ENCODE measurements around the gene AAK1. TPM values are rescaled to one million over a fixed set of nuclear protein-coding genes. Genes with fewer than 3 reads are reported as not detected.

Gene AAK1
- polyA plus RNA-seq, 1 experiment: 31.1 TPM

- Histone ChIP-seq H3K4me3 (ENCODE audit: low read depth, low read length) (peak overlapping the region; percentile 93), H3K27me3 (ENCODE audit: control insufficient read depth, insufficient read depth, low read length) (no peaks in the 10 kb centered on the region), H3K27ac (ENCODE audit: low read depth, low read length) (peak overlapping the region; percentile 92), H3K9me3 (ENCODE audit: control insufficient read depth, insufficient read depth, low read length) (no peaks in the 10 kb centered on the region; the same call in 1 of the 2 replicates)
- DNase-seq (ENCODE audit: low read depth, low spot score): peak; percentile 54
- CTCF ChIA-PET: no interaction called here
- POLR2A ChIA-PET: interaction anchor here (0.6 to 1.8 kb wide), 2 partner anchors 10 to 15 kb away, joined by 3 to 10 read pairs; no protein-coding TSS in a partner anchor
- 0 out of 2 replicates have a peak, but pooled peaks have one; percentile 7 for TF ChIP-seq CTCF (IDR thresholded peaks at IDR 0.05; ENCODE audit: low read depth, low read length)
Observed at GRCh38 chr2:69642709-69643601, 584 bp downstream of the AAK1 start.

GRCh38 chr2:69641887-69642708, 1.4 kb downstream of the AAK1 start:
- TF ChIP-seq CTCF (IDR thresholded peaks at IDR 0.05; ENCODE audit: low read depth, low read length): no peak
- H3K27ac ChIP-seq (ENCODE audit: low read depth, low read length): peak overlapping the region; percentile 92
- no peaks in the 10 kb centered on the region for H3K27me3 ChIP-seq (ENCODE audit: control insufficient read depth, insufficient read depth, low read length)
- CTCF ChIA-PET: interaction anchor here (0.8 kb wide), 1 partner anchor 83 kb away, joined by 4 read pairs; no protein-coding TSS in a partner anchor
- peak overlapping the region; percentile 93 for H3K4me3 ChIP-seq (ENCODE audit: low read depth, low read length)
- H3K9me3 ChIP-seq (ENCODE audit: control insufficient read depth, insufficient read depth, low read length): no peaks in the 10 kb centered on the region; the same call in 1 of the 2 replicates
- POLR2A ChIA-PET: no interaction called here
- no peak for DNase-seq (ENCODE audit: low read depth, low spot score)

DNA sequence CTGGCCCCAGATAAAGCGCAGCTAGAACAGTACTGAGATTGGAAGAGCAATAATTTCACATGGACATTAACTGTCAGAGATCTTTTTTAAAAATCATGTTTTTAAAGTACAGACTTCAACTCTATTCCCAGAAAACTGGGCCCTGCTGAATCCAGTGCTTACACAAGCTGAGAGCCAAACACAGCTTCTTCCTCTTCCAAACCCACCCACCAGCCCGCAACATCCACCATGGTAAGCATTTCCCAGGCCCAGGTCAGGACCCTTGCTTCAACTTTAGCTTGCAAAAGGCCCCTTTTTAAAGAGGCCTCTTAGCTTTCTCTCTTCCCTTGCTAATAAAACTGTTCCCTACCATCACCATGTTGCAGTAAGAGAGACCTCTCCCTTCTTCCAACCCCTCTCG, 2.1 kb downstream of the AAK1 start:
- POLR2A ChIA-PET: interaction anchor here (0.6 kb wide), 1 partner anchor 58 kb away, joined by 3 read pairs; no protein-coding TSS in a partner anchor
- peak overlapping the region; percentile 93 for H3K4me3 ChIP-seq (ENCODE audit: low read depth, low read length)
- H3K27ac ChIP-seq (ENCODE audit: low read depth, low read length): no peak overlapping the region
- H3K27me3 ChIP-seq (ENCODE audit: control insufficient read depth, insufficient read depth, low read length): no peaks in the 10 kb centered on the region
- CTCF ChIA-PET: interaction anchor here (0.8 to 1.3 kb wide), 3 partner anchors 77 to 204 kb away, joined by 3 to 5 read pairs (median 4); partner anchors contain the start of gene NFU1
- TF ChIP-seq CTCF (IDR thresholded peaks at IDR 0.05; ENCODE audit: low read depth, low read length): no peak
- no peaks in the 10 kb centered on the region; the same call in 1 of the 2 replicates for H3K9me3 ChIP-seq (ENCODE audit: control insufficient read depth, insufficient read depth, low read length)
- DNase-seq (ENCODE audit: low read depth, low spot score): no peak

DNA sequence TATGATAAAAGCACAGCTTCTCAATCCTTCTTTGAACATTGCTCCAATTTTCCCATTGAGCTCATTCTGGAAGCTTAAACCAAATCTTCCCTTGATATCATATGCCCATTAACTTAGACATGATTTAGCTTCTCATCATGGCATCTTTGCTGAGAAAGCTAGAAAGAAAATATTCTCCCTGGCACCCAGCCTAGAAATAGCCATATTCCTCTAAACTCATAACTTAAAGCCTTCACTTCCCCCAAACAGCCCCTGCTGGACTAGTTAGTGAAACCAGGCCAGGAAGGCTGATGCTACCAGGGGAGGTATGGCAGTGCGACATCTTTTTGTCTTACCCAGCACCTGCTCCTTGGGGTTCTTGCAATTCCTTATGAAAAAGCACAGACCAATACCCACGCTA, 4.3 kb downstream of the AAK1 start:
- ChIA-PET POLR2A (interaction anchor here (0.6 kb wide), 1 partner anchor 400 kb away, joined by 3 read pairs; no protein-coding TSS in a partner anchor), CTCF (interaction anchor here (1.4 kb wide), 1 partner anchor 177 kb away, joined by 3 read pairs; no protein-coding TSS in a partner anchor)
- Histone ChIP-seq H3K27ac (ENCODE audit: low read depth, low read length) (no peak overlapping the region), H3K4me3 (ENCODE audit: low read depth, low read length) (no peak overlapping the region; the same call in 1 of the 2 replicates), H3K9me3 (ENCODE audit: control insufficient read depth, insufficient read depth, low read length) (no peaks in the 10 kb centered on the region; the same call in 1 of the 2 replicates), H3K27me3 (ENCODE audit: control insufficient read depth, insufficient read depth, low read length) (no peaks in the 10 kb centered on the region)
- TF ChIP-seq CTCF (IDR thresholded peaks at IDR 0.05; ENCODE audit: low read depth, low read length): no peak
- no peak for DNase-seq (ENCODE audit: low read depth, low spot score)
